GM04503 (cell line): ENCODE results near the gene CTDSPL2.
A peak's percentile ranks its signal among the peaks of the same experiment; 100 is the strongest.
"Not testable (repeated sequence)": the region's sequence is repeated elsewhere in the genome, so short reads cannot be mapped to it uniquely, and the experiment has no call there.

Experiments
- DNase-seq: peaks from one replicate; pipeline ENCODE4 v3.0.0-alpha.2; 2012; ENCODE audit warnings: low read depth

Gene CTDSPL2

GRCh38 chr15:44485880-44486279 lies 58.5 kb downstream of the CTDSPL2 start:
- DNase-seq, result no peak

- DNase-seq, result peak; percentile 43
Observed at GRCh38 chr15:44489464-44489863, 62.0 kb downstream of the CTDSPL2 start.

- DNase-seq, result no peak
Observed at GRCh38 chr15:44490622-44491021, 63.2 kb downstream of the CTDSPL2 start.

- DNase-seq, result no peak
Observed at GRCh38 chr15:44492040-44492439, 64.6 kb downstream of the CTDSPL2 start.

DNA sequence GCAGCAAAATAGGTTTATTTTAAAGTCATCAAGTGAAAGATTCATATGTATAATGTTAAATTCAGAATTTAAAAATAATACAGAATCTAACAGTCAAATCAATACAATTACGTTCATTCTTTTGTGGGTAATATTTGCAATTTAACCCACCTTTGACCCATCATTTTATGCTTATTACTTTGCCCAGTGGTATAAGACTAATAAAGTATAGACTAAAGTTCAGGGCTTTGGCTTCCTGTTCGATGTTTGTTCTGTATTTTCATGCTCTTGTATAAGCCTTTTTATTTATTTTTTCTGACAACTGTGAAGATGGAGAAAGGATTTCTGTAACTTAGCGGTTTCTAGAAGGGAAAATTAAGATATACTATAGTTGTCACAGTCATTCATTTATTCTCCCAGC lies 65.2 kb downstream of the CTDSPL2 start:
- no peak for DNase-seq

DNA sequence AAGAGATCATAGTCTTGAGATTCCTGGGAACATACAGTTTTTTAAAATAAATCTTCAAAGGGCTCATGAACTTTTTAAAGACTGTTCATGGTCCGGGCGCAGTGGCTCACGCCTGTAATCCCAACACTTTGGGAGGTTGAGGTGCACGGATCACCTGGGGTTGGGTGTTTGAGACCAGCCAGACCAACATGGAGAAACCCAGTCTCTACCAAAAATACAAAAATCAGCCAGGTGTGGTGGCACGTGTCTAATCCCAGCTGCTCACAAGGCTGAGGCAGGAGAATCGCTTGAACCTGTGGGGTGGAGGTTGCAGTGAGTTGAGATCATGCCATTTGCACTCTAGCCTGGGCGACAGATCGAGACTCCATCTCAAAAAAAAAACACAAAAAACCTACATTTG lies 68.1 kb downstream of the CTDSPL2 start:
- no peak for DNase-seq

- DNase-seq, result no peak
Observed at GRCh38 chr15:44500555-44500954, 73.1 kb downstream of the CTDSPL2 start.

GRCh38 chr15:44501768-44502366 lies 74.4 kb downstream of the CTDSPL2 start:
- DNase-seq, result peak; percentile 12

GRCh38 chr15:44516436-44516835 lies 89.0 kb downstream of the CTDSPL2 start:
- no peak for DNase-seq

DNA sequence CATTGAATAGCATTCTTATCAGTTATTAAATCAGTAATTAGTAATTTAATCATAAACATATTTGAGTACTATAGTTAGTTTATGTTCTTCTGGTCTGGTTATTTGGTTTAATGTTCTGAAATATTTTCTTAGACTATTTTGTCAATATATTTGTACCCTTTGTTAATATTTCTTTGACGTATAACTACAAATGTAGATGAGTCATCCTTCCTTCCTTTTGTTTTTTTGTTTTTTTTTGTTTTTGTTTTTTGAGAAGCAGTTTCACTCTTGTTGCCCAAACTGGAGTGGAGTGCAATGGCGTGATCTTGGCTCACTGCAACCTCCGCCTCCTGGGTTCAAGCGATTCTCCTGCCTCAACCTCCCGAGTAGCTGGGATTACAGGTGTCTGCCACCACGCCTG lies 92.1 kb downstream of the CTDSPL2 start:
- DNase-seq, result no peak

DNA sequence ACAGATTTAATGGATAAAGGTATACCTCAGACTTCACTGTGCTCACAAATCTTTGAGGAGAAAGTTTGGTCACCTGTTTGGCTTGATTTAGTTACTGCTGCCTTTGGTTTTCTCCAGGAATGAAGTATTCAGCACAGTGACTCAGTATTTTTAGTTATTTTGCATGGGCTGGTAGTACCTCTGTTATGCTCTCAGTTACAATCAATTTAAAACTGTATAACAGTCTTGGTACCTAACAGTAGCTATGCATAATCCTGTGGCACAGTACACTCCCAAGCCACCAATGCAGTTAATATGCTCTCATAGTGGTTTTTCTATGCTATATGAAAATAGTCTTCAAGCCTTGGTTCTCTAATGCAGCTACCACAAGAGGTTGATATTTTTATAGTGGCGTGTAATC lies 97.6 kb downstream of the CTDSPL2 start:
- no peak for DNase-seq

- no peak for DNase-seq
Observed at GRCh38 chr15:44527241-44527640, 99.8 kb downstream of the CTDSPL2 start.

DNA sequence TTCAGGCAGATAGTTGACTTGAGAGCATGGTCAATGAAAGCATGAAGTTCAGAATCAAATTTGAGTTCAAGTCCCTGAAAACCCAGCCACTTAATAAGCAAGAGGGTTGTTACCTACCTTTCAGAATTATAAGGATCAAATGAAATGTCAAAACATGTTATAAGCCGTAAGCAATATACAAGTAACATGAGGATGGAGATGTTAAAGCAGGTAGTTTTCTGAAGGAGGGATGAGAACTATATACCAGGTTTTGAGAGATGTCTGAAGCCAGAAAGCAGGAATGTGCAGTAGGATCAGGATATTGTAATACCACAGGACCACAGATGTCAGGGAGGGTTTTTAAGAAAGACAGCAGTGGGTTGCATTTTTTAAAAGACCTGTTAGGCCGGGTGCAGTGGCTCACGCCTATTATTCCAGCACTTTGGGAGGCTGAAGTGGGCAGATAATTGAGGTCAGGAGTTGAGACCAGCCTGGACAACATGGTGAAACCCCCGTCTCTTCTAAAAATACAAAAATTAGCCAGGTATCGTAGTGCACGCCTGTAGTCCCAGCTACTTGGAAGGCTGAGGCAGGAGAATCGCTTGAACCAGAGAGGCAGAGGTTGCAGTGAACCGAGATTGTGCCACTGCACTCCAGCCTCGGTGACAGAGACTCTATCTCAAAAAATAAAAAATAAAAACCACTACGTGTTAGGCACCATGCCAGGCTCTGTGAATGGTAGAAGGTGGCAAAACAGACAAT lies 102.6 kb downstream of the CTDSPL2 start:
- DNase-seq, result no peak

GRCh38 chr15:44530653-44531052 lies 103.2 kb downstream of the CTDSPL2 start:
- DNase-seq, result no peak

GRCh38 chr15:44532275-44532674 lies 104.8 kb downstream of the CTDSPL2 start:
- not testable (repeated sequence) for DNase-seq

GRCh38 chr15:44532689-44533088 lies 105.3 kb downstream of the CTDSPL2 start:
- no peak for DNase-seq

DNA sequence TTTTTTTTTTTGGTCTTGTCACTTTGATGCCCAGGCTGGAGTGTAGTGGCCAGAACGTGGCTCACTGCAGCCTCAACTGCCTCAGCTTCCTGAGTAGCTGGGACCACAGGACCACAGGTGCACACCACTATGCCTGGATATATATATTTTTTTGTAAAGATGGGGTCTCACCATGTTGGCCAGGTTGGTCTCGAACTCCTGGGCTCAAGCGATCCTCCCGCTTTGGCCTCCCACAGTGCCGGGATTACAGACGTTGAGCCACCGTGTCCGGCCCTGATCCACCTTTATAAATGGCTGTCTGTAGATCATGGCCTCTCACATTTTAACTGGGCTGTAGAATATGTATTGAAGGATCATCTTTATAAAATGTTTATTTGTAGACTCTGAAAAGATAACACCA lies 107.7 kb downstream of the CTDSPL2 start:
- DNase-seq, result no peak

- DNase-seq, result no peak
Observed at GRCh38 chr15:44535523-44536301, 108.3 kb downstream of the CTDSPL2 start.

DNA sequence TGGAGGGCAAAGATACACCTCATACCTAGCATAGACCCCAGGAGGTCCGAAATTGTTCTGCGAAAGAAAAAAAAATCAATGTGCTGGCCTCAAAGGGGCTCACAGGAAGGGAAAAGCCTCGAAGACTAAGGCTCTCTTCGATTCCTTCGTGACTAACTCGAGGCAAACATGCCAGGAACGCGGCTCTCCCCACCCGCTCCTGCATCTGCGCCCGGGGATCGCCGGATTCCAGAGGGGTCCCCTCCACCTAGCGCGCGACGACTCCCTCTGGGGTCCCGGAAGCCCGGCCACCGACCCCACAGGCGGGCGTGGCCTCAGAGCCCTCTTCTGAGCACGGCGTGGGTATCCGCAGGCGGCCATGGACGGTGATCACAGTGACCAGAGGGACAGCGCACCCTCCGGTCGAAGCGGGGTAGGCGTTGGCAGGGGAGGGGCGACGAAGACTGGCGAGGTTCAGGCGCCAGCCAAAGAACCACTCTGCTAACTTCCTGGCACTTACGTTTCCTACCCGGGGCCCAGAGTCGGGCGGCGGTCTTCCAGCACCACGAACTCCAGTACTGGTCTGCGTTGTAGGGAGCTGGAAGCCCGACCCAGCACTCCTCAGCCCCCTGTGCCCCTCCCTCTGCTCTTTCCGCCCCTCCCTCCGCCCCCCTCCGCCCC lies 109.0 kb downstream of the CTDSPL2 start:
- peak; percentile 44 for DNase-seq

DNA sequence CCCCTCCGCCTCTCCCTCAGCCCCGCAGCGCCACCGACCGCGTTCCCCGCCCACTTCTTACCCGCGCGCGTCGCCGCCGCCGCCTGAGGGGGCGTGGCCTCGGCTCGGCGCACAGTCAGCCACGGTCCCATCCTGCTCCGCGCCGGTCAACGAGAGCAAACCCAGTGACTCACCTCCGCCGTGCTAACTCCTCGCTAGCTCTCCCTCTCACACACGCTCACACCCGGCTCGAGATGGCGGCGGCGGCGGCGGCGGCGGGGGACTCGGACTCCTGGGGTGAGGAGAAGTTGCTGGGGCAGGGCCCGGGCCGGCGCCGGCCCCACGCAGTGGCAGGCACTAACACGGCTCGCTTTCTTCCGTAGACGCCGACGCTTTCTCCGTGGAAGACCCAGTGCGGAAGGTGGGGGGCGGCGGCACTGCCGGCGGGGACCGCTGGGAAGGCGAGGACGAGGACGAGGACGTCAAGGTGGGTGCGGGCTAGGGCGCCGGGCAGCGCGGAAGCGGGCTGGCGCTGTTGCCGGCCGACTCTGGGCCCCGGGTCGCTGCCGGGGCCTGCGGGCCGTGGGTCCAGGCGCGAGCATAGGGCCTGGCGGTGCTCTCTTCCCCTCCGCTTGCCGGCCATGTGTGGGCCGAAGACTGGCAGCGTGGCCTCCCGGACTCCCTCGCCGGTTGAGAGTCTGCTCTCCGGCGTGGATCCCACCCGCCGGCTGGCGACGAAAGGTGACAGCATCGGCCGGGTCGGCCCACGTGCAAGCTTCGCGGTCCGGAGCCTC lies 109.7 kb downstream of the CTDSPL2 start, which contains the start of gene EIF3J:
Gene EIF3J (plus strand): TSS at position 186 of the 773 bp plus-strand sequence. CDS start 48 bp downstream, at position 234.
- peak; percentile 77 for DNase-seq

GRCh38 chr15:44537735-44538240 lies 110.4 kb downstream of the CTDSPL2 start:
- no peak for DNase-seq
